GM23248 (cell line): Measurements from ENCODE around the gene MTMR4.

ENCODE experiments used
- EZH2 ChIP-seq: fragments of 200-600 bp; sonication (generic); IDR thresholded peaks from 2 replicates; pipeline ENCODE4 v1.6.1; 2018; ENCODE audit warnings: antibody characterized with exemption, mild to moderate bottlenecking; ENCODE audit not compliant: insufficient read depth, poor library complexity, severe bottlenecking
- EZH2phosphoT487 ChIP-seq: fragments of 200-600 bp; sonication (generic); IDR thresholded peaks from 2 replicates; pipeline ENCODE4 v1.6.1; 2018; ENCODE audit warnings: antibody characterized with exemption, moderate library complexity, mild to moderate bottlenecking, low read depth; ENCODE audit not compliant: insufficient read depth

- no peak for TF ChIP-seq EZH2
- no peak for TF ChIP-seq EZH2phosphoT487
Measured at GRCh38 chr17:58556833-58557250, 42.4 kb upstream of the MTMR4 start.
